ENCODE measurements around the gene LRRC71. TPM values are rescaled to one million over a fixed set of nuclear protein-coding genes. Genes with fewer than 3 reads are reported as not detected.

The LRRC71 gene
- total RNA-seq, 2 experiments from 2014 or later: not detected

- ATAC-seq (ENCODE audit: poor library complexity) (no peak), DNase-seq (no peak)
- no peaks in the 10 kb centered on the region for H3K9me3 Mint-ChIP-seq
- intact Hi-C loops (cut with DNase I, micrococcal nuclease): no loop called here
- TF ChIP-seq, protein P1, sequence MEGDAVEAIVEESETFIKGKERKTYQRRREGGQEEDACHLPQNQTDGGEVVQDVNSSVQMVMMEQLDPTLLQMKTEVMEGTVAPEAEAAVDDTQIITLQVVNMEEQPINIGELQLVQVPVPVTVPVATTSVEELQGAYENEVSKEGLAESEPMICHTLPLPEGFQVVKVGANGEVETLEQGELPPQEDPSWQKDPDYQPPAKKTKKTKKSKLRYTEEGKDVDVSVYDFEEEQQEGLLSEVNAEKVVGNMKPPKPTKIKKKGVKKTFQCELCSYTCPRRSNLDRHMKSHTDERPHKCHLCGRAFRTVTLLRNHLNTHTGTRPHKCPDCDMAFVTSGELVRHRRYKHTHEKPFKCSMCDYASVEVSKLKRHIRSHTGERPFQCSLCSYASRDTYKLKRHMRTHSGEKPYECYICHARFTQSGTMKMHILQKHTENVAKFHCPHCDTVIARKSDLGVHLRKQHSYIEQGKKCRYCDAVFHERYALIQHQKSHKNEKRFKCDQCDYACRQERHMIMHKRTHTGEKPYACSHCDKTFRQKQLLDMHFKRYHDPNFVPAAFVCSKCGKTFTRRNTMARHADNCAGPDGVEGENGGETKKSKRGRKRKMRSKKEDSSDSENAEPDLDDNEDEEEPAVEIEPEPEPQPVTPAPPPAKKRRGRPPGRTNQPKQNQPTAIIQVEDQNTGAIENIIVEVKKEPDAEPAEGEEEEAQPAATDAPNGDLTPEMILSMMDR (IDR thresholded peaks at IDR 0.05): no peak
- Histone ChIP-seq H3K36me3 (ENCODE audit: insufficient read depth, low read length) (no peaks in the 10 kb centered on the region), H3K9me3 (ENCODE audit: control insufficient read depth in 1 of 2, insufficient read depth in 1 of 2, low read length in 2 of 2) (no peaks in the 10 kb centered on the region), H3K4me1 (ENCODE audit: insufficient read depth, low read length) (peaks cover 3% of the 10 kb centered on the region), H3K27ac (ENCODE audit: low read depth in 1 of 2, low read length in 2 of 2) (no peak overlapping the region), H3K27me3 (ENCODE audit: control insufficient read depth in 1 of 2, insufficient read depth in 2 of 2, low read length in 2 of 2) (peaks cover 0 to 7% of the 10 kb centered on the region in 2 experiments), H3K4me3 (ENCODE audit: low read length) (no peak overlapping the region)
- H3K4me3 Mint-ChIP-seq: no peak overlapping the region
- H3K36me3 Mint-ChIP-seq (ENCODE audit: low read depth): no peaks in the 10 kb centered on the region
- CTCF ChIA-PET: interaction anchor here (2.1 kb wide), 1 partner anchor 10 kb away, joined by 6 read pairs; no protein-coding TSS in a partner anchor
- H3K27ac Mint-ChIP-seq: no peak overlapping the region
- peaks cover 39% of the 10 kb centered on the region for H3K27me3 Mint-ChIP-seq
- POLR2A ChIA-PET: no interaction called here
- peaks cover 3% of the 10 kb centered on the region for H3K4me1 Mint-ChIP-seq (ENCODE audit: low read depth)
Observed at GRCh38 chr1:156899956-156900718, 20.3 kb upstream of the LRRC71 start.

GRCh38 chr1:156900896-156901589 is 19.4 kb upstream of the LRRC71 start:
- H3K27me3 Mint-ChIP-seq: peaks cover 32% of the 10 kb centered on the region
- TF ChIP-seq, protein P1 (IDR thresholded peaks at IDR 0.05): no peak
- no peaks in the 10 kb centered on the region for H3K36me3 Mint-ChIP-seq (ENCODE audit: low read depth)
- ATAC-seq (ENCODE audit: poor library complexity): no peak
- no peak overlapping the region for H3K27ac ChIP-seq (ENCODE audit: low read depth in 1 of 2, low read length in 2 of 2)
- H3K4me1 Mint-ChIP-seq (ENCODE audit: low read depth): peaks cover 3% of the 10 kb centered on the region
- no peak overlapping the region for H3K4me3 ChIP-seq (ENCODE audit: low read length)
- H3K4me1 ChIP-seq (ENCODE audit: insufficient read depth, low read length): peaks cover 3% of the 10 kb centered on the region
- DNase-seq: no peak
- intact Hi-C loops (cut with DNase I, micrococcal nuclease): no loop called here
- no peaks in the 10 kb centered on the region for H3K36me3 ChIP-seq (ENCODE audit: insufficient read depth, low read length)
- POLR2A ChIA-PET: no interaction called here
- no peak overlapping the region for H3K4me3 Mint-ChIP-seq
- CTCF ChIA-PET: interaction anchor here (0.8 kb wide), 1 partner anchor 33 kb away, joined by 3 read pairs; no protein-coding TSS in a partner anchor
- no peak overlapping the region for H3K27ac Mint-ChIP-seq
- H3K9me3 ChIP-seq (ENCODE audit: control insufficient read depth in 1 of 2, insufficient read depth in 1 of 2, low read length in 2 of 2): peaks cover 0 to under 1% of the 10 kb centered on the region in 2 experiments
- peaks cover 0 to 5% of the 10 kb centered on the region in 2 experiments for H3K27me3 ChIP-seq (ENCODE audit: control insufficient read depth in 1 of 2, insufficient read depth in 2 of 2, low read length in 2 of 2)
- H3K9me3 Mint-ChIP-seq: no peaks in the 10 kb centered on the region

- no peak overlapping the region for H3K27ac Mint-ChIP-seq
- H3K9me3 Mint-ChIP-seq: no peaks in the 10 kb centered on the region
- Histone ChIP-seq H3K4me1 (ENCODE audit: insufficient read depth, low read length) (peaks cover 3% of the 10 kb centered on the region), H3K36me3 (ENCODE audit: insufficient read depth, low read length) (no peaks in the 10 kb centered on the region), H3K27me3 (ENCODE audit: control insufficient read depth in 1 of 2, insufficient read depth in 2 of 2, low read length in 2 of 2) (peaks cover 0 to 7% of the 10 kb centered on the region in 2 experiments), H3K4me3 (ENCODE audit: low read length) (no peak overlapping the region), H3K27ac (ENCODE audit: low read depth in 1 of 2, low read length in 2 of 2) (no peak overlapping the region), H3K9me3 (ENCODE audit: control insufficient read depth in 1 of 2, insufficient read depth in 1 of 2, low read length in 2 of 2) (peaks cover 0 to 6% of the 10 kb centered on the region in 2 experiments)
- CTCF ChIA-PET: interaction anchor here (0.8 kb wide), 1 partner anchor 32 kb away, joined by 3 read pairs; no protein-coding TSS in a partner anchor
- no peak overlapping the region for H3K4me3 Mint-ChIP-seq
- peaks cover 3% of the 10 kb centered on the region for H3K4me1 Mint-ChIP-seq (ENCODE audit: low read depth)
- intact Hi-C loops (cut with DNase I, micrococcal nuclease): no loop called here
- peaks cover 27% of the 10 kb centered on the region for H3K27me3 Mint-ChIP-seq
- H3K36me3 Mint-ChIP-seq (ENCODE audit: low read depth): no peaks in the 10 kb centered on the region
- DNase-seq: no peak
- ATAC-seq (ENCODE audit: poor library complexity): no peak
- TF ChIP-seq, protein P1 (IDR thresholded peaks at IDR 0.05): no peak
- POLR2A ChIA-PET: no interaction called here
Observed at GRCh38 chr1:156901590-156901900, 18.9 kb upstream of the LRRC71 start.
